Endothelial cell of umbilical vein (primary cell): ENCODE measurements around the gene HSPA1A. TPM values are rescaled to one million over a fixed set of nuclear protein-coding genes. Genes with fewer than 3 reads are reported as not detected.

ENCODE experiments used
- BruUV-seq: library from RNA; stranded (reverse); fragments of 400-500 nt; replicated peaks from 2 replicates; lab custom pipeline; 2021; lab: Mats Ljungman, UMichigan
- CTCF ChIA-PET: fragments of 300-600, 350-600 bp; sonication (Branson Sonifier 250); formaldehyde crosslinking; loops from one replicate; lab custom pipeline; 2021; ENCODE audit warnings: antibody characterized with exemption, inconsistent platforms; lab: Charles Lee
- POLR2A ChIA-PET: fragments of 300-600, 350-600 bp; sonication (Branson Sonifier 250); formaldehyde crosslinking; loops from one replicate; lab custom pipeline; 2021; ENCODE audit warnings: antibody characterized with exemption, inconsistent platforms; lab: Charles Lee
- DNase-seq: peaks from one replicate; pipeline ENCODE4 v3.0.0-alpha.2; 2011; ENCODE audit warnings: low read depth, low spot score
- FAIRE-seq: peaks from 2 replicates; lab custom pipeline; 2011; peaks lifted over from hg19 to GRCh38; lab: Jason Lieb, UNC
- H2AFZ ChIP-seq: 2 replicates; pipeline ENCODE4 v1.6.0; 2012; ENCODE audit warnings: low read depth, low read length, control low read depth, inconsistent platforms
- H3K27ac ChIP-seq: 2 replicates; pipeline ENCODE4 v1.5.1; 2011; ENCODE audit warnings: low read depth, mild to moderate bottlenecking, control low read depth, low read length, moderate library complexity; ENCODE audit not compliant: insufficient read depth
- H3K27me3 ChIP-seq, 2 experiments: 2 replicates each; pipeline versions ENCODE4 v1.6.0 to v1.6.1; 2011; ENCODE audit warnings: low read length in 2 of 2, mixed read lengths in 1 of 2; ENCODE audit not compliant: control insufficient read depth in 2 of 2, insufficient read depth in 2 of 2
- H3K36me3 ChIP-seq, 2 experiments: 2 replicates in 1 of 2; 3 replicates in 1 of 2; pipeline ENCODE4 v1.5.1; 2011; ENCODE audit warnings: low read length in 2 of 2, mild to moderate bottlenecking in 1 of 2, moderate library complexity in 1 of 2; ENCODE audit not compliant: control insufficient read depth in 2 of 2, insufficient read depth in 2 of 2; ENCODE audit errors: extremely low read depth in 1 of 2
- H3K4me1 ChIP-seq: 3 replicates; pipeline ENCODE4 v1.5.1; 2011; ENCODE audit warnings: mild to moderate bottlenecking, low read length; ENCODE audit not compliant: control insufficient read depth, insufficient read depth; ENCODE audit errors: extremely low read depth
- H3K4me2 ChIP-seq: 2 replicates; pipeline ENCODE4 v1.6.1; 2011; ENCODE audit warnings: low read length, control low read depth, mixed read lengths; ENCODE audit not compliant: insufficient read depth
- H3K4me3 ChIP-seq, 3 experiments: fragments of 200-600 bp in 1 of 3; sonication (generic), shearing (Covaris generic) in 1 of 3; replicated peaks in 1 of 3; 2 replicates each; pipeline ENCODE4 v1.5.1; 2011 to 2016; ENCODE audit warnings: control low read depth in 3 of 3, low read length in 3 of 3, mild to moderate bottlenecking in 2 of 3, inconsistent platforms in 1 of 3, low read depth in 1 of 3, moderate library complexity in 1 of 3; ENCODE audit not compliant: insufficient read depth in 1 of 3
- H3K79me2 ChIP-seq: 2 replicates; pipeline ENCODE4 v1.6.0; 2012; ENCODE audit warnings: low read length, inconsistent platforms; ENCODE audit not compliant: control insufficient read depth, insufficient read depth
- H3K9ac ChIP-seq: replicated peaks from 2 replicates; pipeline ENCODE3; 2011; ENCODE audit warnings: low read length, control low read depth; ENCODE audit not compliant: insufficient read depth; ENCODE audit errors: extremely low read depth
- H3K9me1 ChIP-seq: replicated peaks from 3 replicates; pipeline ENCODE4 v1.6.0; 2011; ENCODE audit warnings: mild to moderate bottlenecking, low read length; ENCODE audit not compliant: control insufficient read depth, insufficient read depth; ENCODE audit errors: extremely low read depth
- H3K9me3 ChIP-seq: replicated peaks from 2 replicates; pipeline ENCODE4 v1.5.1; 2012; ENCODE audit warnings: low read length, inconsistent platforms; ENCODE audit not compliant: control insufficient read depth, insufficient read depth
- H4K20me1 ChIP-seq: replicated peaks from 2 replicates; pipeline ENCODE3; 2011; ENCODE audit warnings: mild to moderate bottlenecking, low read length; ENCODE audit not compliant: control insufficient read depth, insufficient read depth; ENCODE audit errors: extremely low read depth
- CTCF ChIP-seq, 2 donors: IDR thresholded peaks; 1 replicate in 1 of 2; 2 replicates in 1 of 2; pipeline ENCODE4 v1.5.1; 2011; ENCODE audit warnings: low read length in 2 of 2, mild to moderate bottlenecking in 2 of 2, moderate library complexity in 2 of 2, control low read depth in 1 of 2, inconsistent platforms in 1 of 2, low read depth in 1 of 2; ENCODE audit not compliant: insufficient read depth in 1 of 2; ENCODE audit errors: extremely low read depth in 1 of 2
- EZH2 ChIP-seq: IDR thresholded peaks from 2 replicates; pipeline ENCODE4 v1.6.1; 2012; ENCODE audit warnings: borderline replicate concordance, low read depth, mild to moderate bottlenecking, moderate library complexity, low read length, inconsistent platforms; ENCODE audit not compliant: severe bottlenecking
- FOS ChIP-seq: IDR thresholded peaks from 2 replicates; pipeline ENCODE4 v1.6.1; 2011; ENCODE audit warnings: mild to moderate bottlenecking, low read length, moderate library complexity, borderline replicate concordance; ENCODE audit not compliant: insufficient read depth
- GATA2 ChIP-seq: IDR thresholded peaks from 2 replicates; pipeline ENCODE4 v1.7.0; 2011; ENCODE audit warnings: low read depth, mild to moderate bottlenecking, moderate library complexity, mixed read lengths, low read length; ENCODE audit not compliant: insufficient read length, insufficient read depth
- JUN ChIP-seq: IDR thresholded peaks from 2 replicates; pipeline ENCODE4 v1.6.1; 2011; ENCODE audit warnings: borderline replicate concordance, low read depth; ENCODE audit not compliant: insufficient read length, insufficient read depth
- MYC ChIP-seq: IDR thresholded peaks from one replicate; pipeline ENCODE4 v1.6.1; 2011; ENCODE audit warnings: mild to moderate bottlenecking, low read depth, low read length
- POLR2A ChIP-seq: IDR thresholded peaks from 2 replicates; pipeline ENCODE4 v1.6.1; 2012; ENCODE audit warnings: low read depth, mild to moderate bottlenecking, control low read depth, low read length
- POLR2AphosphoS5 ChIP-seq: IDR thresholded peaks from 2 replicates; pipeline ENCODE4 v1.6.1; 2012; ENCODE audit warnings: low read depth, mild to moderate bottlenecking, control low read depth, low read length, moderate library complexity; ENCODE audit not compliant: insufficient read depth
- dilution Hi-C: fragments of 300-500 bp; cut with MboI; formaldehyde crosslinking; loops from one replicate; pipeline ENCODE4 v1.15.0; 2019; ENCODE audit warnings: low sequenced_read_pairs; ENCODE audit not compliant: extremely low pct_ligation_motif_present
- intact Hi-C: fragments of 100-400 bp; cut with micrococcal nuclease; formaldehyde crosslinking; loops from one replicate; pipeline ENCODE4 v1.10.0; 2022
- polyA plus RNA-seq, 4 experiments: library from polyadenylated mRNA; depleted of rRNA in 3 of 4; stranded (reverse) in 3 of 4; unstranded in 1 of 4; fragments of >200 nt; gene quantifications; 2 replicates each; pipeline versions ENCODE4 v1.2.1 to v1.2.3, GENCODE V29; 2011 to 2012; ENCODE audit warnings: missing spikeins in 1 of 4
- total RNA-seq: library from RNA; stranded (reverse); gene quantifications from 2 replicates; pipeline ENCODE4 v1.2.3, GENCODE V29; 2021
- TF ChIP-seq, protein P1 (sequence below): IDR thresholded peaks from 2 replicates; pipeline ENCODE4 v1.6.1; 2011; ENCODE audit not compliant: insufficient read depth, insufficient read length

The HSPA1A gene
- total and polyA plus RNA-seq, 2 donors (not counting 3 experiments of a cell fraction or from before 2014, with no cell fraction given): 56.0 to 58.3 TPM

DNA sequence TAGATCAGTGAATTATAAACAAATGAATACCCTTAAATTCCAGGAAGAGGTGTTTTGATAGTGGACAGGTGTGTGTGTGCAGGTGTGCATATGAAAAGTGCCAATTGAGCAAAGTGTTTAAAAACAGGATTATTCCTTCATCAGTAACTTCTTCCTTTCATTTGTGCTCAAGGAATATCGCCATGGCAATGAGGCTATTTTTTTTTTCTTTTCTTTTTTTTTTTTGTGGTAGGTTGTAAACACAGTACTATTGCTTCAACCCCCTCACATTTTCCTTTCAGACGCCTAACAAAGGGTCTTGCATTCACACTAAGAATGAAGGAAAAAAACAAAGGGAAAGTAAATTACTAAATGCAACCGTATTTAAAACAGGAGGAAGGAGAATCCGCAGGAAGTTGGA lies 10.2 kb downstream of the HSPA1A start:
- dilution Hi-C loops: no loop called here
- no peaks in the 10 kb centered on the region for H4K20me1 ChIP-seq
- no TSS peak for BruUV-seq
- TF ChIP-seq EZH2: no peak
- no peak for TF ChIP-seq GATA2
- TF ChIP-seq, protein P1, sequence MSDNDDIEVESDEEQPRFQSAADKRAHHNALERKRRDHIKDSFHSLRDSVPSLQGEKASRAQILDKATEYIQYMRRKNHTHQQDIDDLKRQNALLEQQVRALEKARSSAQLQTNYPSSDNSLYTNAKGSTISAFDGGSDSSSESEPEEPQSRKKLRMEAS: no peak
- no peak for TF ChIP-seq JUN
- no peak for TF ChIP-seq POLR2A
- no peak for TF ChIP-seq FOS
- no peak for TF ChIP-seq POLR2AphosphoS5
- TF ChIP-seq CTCF (IDR thresholded peaks at IDR 0.05; ENCODE audit: extremely low read depth in 1 of 2, insufficient read depth in 1 of 2, low read depth in 1 of 2, low read length in 2 of 2): no peak
- TF ChIP-seq MYC: no peak
- H3K9me3 ChIP-seq: no peaks in the 10 kb centered on the region
- CTCF ChIA-PET: interaction anchor here (1.1 kb wide), 1 partner anchor 19 kb away, joined by 3 read pairs; the partner anchor contains the start of gene LSM2
- no peaks in the 10 kb centered on the region for H3K9me1 ChIP-seq
- no peak overlapping the region for H3K9ac ChIP-seq
- FAIRE-seq: no peak
- H3K4me1 ChIP-seq: peaks cover 18% of the 10 kb centered on the region
- POLR2A ChIA-PET: no interaction called here
- no peak overlapping the region for H3K4me3 ChIP-seq
- no peak overlapping the region for H3K4me2 ChIP-seq
- H3K27ac ChIP-seq: no peak overlapping the region
- no peak overlapping the region for H2AFZ ChIP-seq
- no peak for DNase-seq
- peaks cover 11% of the 10 kb centered on the region for H3K79me2 ChIP-seq
- intact Hi-C loops: no loop called here
- H3K27me3 ChIP-seq: no peaks in the 10 kb centered on the region
- H3K36me3 ChIP-seq: no peaks in the 10 kb centered on the region
